ENCODE measurements around the gene TATDN3.
A peak's percentile ranks its signal among the peaks of the same experiment; 100 is the strongest.
"Not testable (repeated sequence)": the region's sequence is repeated elsewhere in the genome, so short reads cannot be mapped to it uniquely, and the experiment has no call there.

The TATDN3 gene

GRCh38 chr1:212833211-212834207, 41.8 kb downstream of the TATDN3 start:
- not testable (repeated sequence) for DNase-seq

DNA sequence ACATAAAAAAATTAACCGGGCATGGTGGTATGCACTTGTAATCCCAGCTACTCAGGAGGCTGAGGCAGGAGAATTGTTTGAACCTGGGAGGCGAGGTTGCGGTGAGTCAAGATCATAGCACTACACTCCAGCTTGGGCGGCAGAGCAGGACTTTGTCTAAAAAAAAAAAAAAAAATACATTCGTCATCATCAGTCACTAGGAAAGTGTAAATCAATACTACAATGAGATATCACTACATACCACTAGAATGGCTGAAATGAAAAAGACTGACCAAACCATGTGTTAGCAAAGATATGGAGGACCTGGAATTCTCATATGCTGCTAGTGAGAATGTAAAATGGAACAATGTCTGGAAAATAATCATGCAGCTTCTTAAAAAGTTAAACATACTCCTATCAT, 46.5 kb downstream of the TATDN3 start:
- DNase-seq = no peak

DNA sequence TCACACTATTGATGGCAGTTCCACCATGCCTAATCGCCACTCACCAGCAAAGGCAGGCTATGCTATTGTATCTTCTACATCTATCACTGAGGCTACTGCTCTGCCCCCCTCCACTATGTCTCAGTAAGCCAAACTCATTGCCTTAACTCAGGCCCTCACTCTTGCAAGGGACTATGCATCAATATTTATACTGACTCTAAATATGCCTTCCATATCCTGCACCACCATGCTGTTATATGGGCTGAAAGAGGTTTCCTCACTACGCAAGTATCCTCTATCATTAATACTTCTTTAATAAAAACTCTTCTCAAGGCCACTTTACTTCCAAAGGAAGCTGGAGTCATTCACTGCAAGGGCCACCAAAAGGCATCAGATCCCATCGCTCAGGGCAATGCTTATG, 52.8 kb downstream of the TATDN3 start:
- not testable (repeated sequence) for DNase-seq

GRCh38 chr1:212847549-212847948, 55.9 kb downstream of the TATDN3 start, which contains the start of gene SPATA45:
TSS of gene SPATA45 (minus strand) at chr1:212847649. CDS start at chr1:212836149, 11,500 bp downstream.
- DNase-seq = no peak

GRCh38 chr1:212852105-212852688, 60.5 kb downstream of the TATDN3 start:
- DNase-seq = no peak

- no peak for DNase-seq
These were observed 62.0 kb downstream of the TATDN3 start for GRCh38 chr1:212853658-212854057.

- no peak for DNase-seq
These were observed 65.1 kb downstream of the TATDN3 start for GRCh38 chr1:212856755-212857154.

DNA sequence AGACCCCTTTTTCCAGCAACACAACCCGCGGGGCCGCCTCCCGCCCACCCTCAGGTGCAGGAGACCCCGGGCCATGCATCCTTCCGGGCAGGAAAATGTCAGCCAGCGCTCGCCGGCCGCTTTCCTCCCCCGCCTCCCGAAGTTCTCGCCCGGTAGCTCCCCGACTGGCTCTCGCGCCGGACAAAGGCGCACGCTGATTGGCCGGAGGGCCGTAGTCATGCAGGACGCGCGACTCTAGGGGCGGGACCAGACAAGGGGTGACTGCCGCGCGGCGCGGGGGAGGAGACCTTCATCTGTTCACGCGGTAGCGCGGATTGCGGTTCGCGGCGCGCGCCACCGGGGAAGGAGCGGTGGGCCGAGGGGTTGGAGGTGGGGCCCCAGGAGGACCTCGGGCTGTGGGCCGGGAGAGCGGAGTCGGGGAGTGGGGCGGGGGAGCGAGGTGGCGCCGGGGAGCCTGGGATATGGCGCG, 66.3 kb downstream of the TATDN3 start, which contains the start of gene FLVCR1:
TSS of gene FLVCR1 (plus strand) at position 284 of the 469 bp plus-strand sequence. CDS start at position 462, 178 bp downstream.
- peak; percentile 91 for DNase-seq

- no peak for DNase-seq
These were observed 67.0 kb downstream of the TATDN3 start for GRCh38 chr1:212858461-212859265.

GRCh38 chr1:212860713-212861581, 69.3 kb downstream of the TATDN3 start:
- DNase-seq = no peak

DNA sequence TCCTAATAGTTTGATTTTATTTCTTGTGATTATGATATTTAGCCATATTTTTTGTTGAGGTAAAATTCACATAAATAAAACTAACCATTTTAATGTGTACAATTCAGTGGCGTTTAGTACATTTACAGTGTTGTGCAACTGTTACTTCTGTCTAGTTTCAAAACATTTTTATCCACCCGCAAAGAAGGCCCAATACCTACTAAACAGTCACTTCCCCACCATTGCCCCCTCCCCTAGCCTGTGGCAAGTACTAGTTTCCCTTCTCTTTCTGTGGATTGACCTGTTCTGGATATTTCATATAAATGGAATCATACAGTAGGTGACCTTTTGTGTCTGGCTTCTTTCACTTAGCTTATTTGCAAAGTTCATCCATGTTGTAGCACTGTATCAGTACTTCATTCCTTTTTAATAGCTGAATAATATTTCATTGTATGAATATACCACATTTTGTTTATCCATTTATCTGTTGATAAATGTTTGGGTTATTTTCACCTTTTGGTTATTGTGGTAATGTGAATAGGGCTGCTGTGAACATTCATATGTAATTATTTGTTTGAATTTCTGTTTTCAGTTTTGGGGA, 70.5 kb downstream of the TATDN3 start:
- DNase-seq = no peak

GRCh38 chr1:212863345-212863744, 71.7 kb downstream of the TATDN3 start:
- DNase-seq = not testable (repeated sequence)

DNA sequence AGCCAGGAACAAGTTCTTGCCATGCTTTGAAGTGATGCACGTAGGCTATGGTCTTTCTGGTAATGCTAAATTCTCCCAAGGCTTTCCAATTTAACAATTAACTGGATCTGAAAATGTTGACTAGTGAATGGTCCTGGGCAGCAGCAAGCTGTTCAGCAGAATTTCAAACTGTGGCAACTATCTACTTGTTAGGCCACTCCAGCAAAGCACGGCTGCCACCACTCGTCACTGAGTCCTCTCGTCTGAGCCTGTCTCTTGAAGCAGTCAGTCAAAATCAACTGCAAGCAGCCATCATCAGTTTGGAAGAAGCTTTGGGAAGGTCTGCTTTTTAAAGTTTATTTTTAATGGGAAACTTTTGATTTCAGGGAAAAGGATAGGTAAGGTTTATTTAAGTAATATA, 72.5 kb downstream of the TATDN3 start:
- DNase-seq = no peak

Data from NCI-H226 (cell line).